ENCODE results near the gene LYG1.

GRCh38 chr2:99256677-99257076, 44.3 kb downstream of the LYG1 start:
- no peak for TF ChIP-seq SIN3A (IDR thresholded peaks at IDR 0.05; ENCODE audit: borderline replicate concordance, insufficient read depth, low read length)
- no peak for TF ChIP-seq POLR2AphosphoS5 (IDR thresholded peaks at IDR 0.05; ENCODE audit: low read depth, low read length)
- TF ChIP-seq TAF1 (IDR thresholded peaks at IDR 0.05; ENCODE audit: borderline replicate concordance, insufficient read depth, low read length), result no peak
- no peak for TF ChIP-seq REST (IDR thresholded peaks at IDR 0.05; ENCODE audit: insufficient read depth in 1 of 2, low read depth in 2 of 2, low read length in 2 of 2)

Measured in PFSK-1 (cell line).